OCI-LY1 (cell line): Measurements from ENCODE around the gene ARHGAP27.

Experiments used
- CTCF ChIP-seq: fragments of 200-600 bp; sonication (generic), shearing (Covaris generic); IDR thresholded peaks from 2 replicates; pipeline ENCODE4 v1.5.1; 2017; ENCODE audit warnings: mild to moderate bottlenecking, antibody characterized with exemption, low read length, moderate library complexity, mixed read lengths
- EZH2 ChIP-seq: fragments of 200-600 bp; sonication (generic), shearing (Covaris generic); IDR thresholded peaks from 2 replicates; pipeline ENCODE4 v1.8.0; 2017; ENCODE audit warnings: borderline replicate concordance, mixed run types, mild to moderate bottlenecking, antibody characterized with exemption, low read length, moderate library complexity, mixed read lengths

GRCh38 chr17:45394564-45394912 lies 38.1 kb downstream of the ARHGAP27 start:
- no peak for TF ChIP-seq CTCF
- no peak for TF ChIP-seq EZH2
